B cell (primary cell): ENCODE data around the gene PLCB1. TPM values are rescaled to one million over a fixed set of nuclear protein-coding genes. Genes with fewer than 3 reads are reported as not detected.
"Not testable (repeated sequence)": the region's sequence is repeated elsewhere in the genome, so short reads cannot be mapped to it uniquely, and the experiment has no call there.

Experiments used
- ATAC-seq: fragments of 200-7000 bp; cut with Tn5 transposase; one replicate; pipeline ENCODE4 v1.10.0; 2021; ENCODE audit warnings: low read depth, mild to moderate bottlenecking, moderate number of reproducible peaks, moderate library complexity
- CTCF ChIA-PET: fragments of 350-600 bp; sonication (Branson Sonifier 250); formaldehyde crosslinking; loops from one replicate; lab custom pipeline; 2021; ENCODE audit warnings: antibody characterized with exemption, inconsistent platforms; lab: Charles Lee
- POLR2A ChIA-PET: fragments of 350-600 bp; sonication (Branson Sonifier 250); formaldehyde crosslinking; loops from one replicate; lab custom pipeline; 2021; ENCODE audit warnings: antibody characterized with exemption; lab: Charles Lee
- DNase-seq: peaks from one replicate; pipeline ENCODE4 v3.0.0; 2013
- H2AFZ ChIP-seq: 2 replicates; pipeline ENCODE4 v1.6.1; 2012; ENCODE audit warnings: mild to moderate bottlenecking, low read depth, low read length; ENCODE audit not compliant: insufficient read depth, poor library complexity, severe bottlenecking
- H3K27ac ChIP-seq, 2 donors: 1 replicate in 1 of 2; 2 replicates in 1 of 2; pipeline ENCODE4 v1.5.1; 2012 to 2013; ENCODE audit warnings: low read length in 2 of 2, mild to moderate bottlenecking in 2 of 2, moderate library complexity in 1 of 2
- H3K27me3 ChIP-seq, 4 experiments: fragments of 200-600 bp in 1 of 4; sonication (generic) in 1 of 4; replicated peaks in 1 of 4; 1 replicate in 2 of 4; 2 replicates in 2 of 4; pipeline versions ENCODE4 v1.6.1 to v1.7.0; 2013 to 2016; ENCODE audit warnings: low read length in 3 of 4, mild to moderate bottlenecking in 2 of 4, mixed read lengths in 1 of 4, moderate library complexity in 1 of 4; ENCODE audit not compliant: insufficient read depth in 4 of 4, control insufficient read depth in 3 of 4; ENCODE audit errors: control extremely low read depth in 1 of 4
- H3K36me3 ChIP-seq, 2 experiments: replicated peaks in 1 of 2; 1 replicate in 1 of 2; 2 replicates in 1 of 2; pipeline versions ENCODE4 v1.6.1 to v1.7.1; 2013; ENCODE audit warnings: low read length in 1 of 2; ENCODE audit not compliant: insufficient read depth in 2 of 2, control insufficient read depth in 1 of 2; ENCODE audit errors: control extremely low read depth in 1 of 2, extremely low read depth in 1 of 2
- H3K4me1 ChIP-seq, 2 donors: fragments of 200-600 bp in 1 of 2; sonication (generic) in 1 of 2; 1 replicate in 1 of 2; 2 replicates in 1 of 2; pipeline versions ENCODE4 v1.5.1 to v1.6.1; 2013 to 2017; ENCODE audit warnings: low read length in 2 of 2; ENCODE audit not compliant: control insufficient read depth in 2 of 2, insufficient read depth in 2 of 2
- H3K4me2 ChIP-seq: replicated peaks from 2 replicates; pipeline ENCODE3; 2012; ENCODE audit warnings: mild to moderate bottlenecking, low read depth, low read length; ENCODE audit not compliant: poor library complexity, severe bottlenecking
- H3K4me3 ChIP-seq, 5 experiments: fragments of 200-600 bp in 1 of 5; sonication (generic) in 1 of 5; 1 replicate in 3 of 5; 2 replicates in 2 of 5; pipeline versions ENCODE4 v1.5.1 to v1.7.0; 2011 to 2016; ENCODE audit warnings: low read length in 4 of 5, mild to moderate bottlenecking in 4 of 5, low read depth in 2 of 5, control low read depth in 1 of 5, moderate library complexity in 1 of 5; ENCODE audit not compliant: insufficient read depth in 1 of 5; ENCODE audit errors: control extremely low read depth in 1 of 5, extremely low read depth in 1 of 5
- H3K79me2 ChIP-seq: fragments of 200-600 bp; sonication (generic); one replicate; pipeline ENCODE4 v1.6.0; 2016; ENCODE audit warnings: low read length; ENCODE audit not compliant: control insufficient read depth, insufficient read depth
- H3K9ac ChIP-seq: fragments of 200-600 bp; sonication (generic); 2 replicates; pipeline ENCODE4 v1.6.1; 2017; ENCODE audit warnings: mild to moderate bottlenecking, low read length, moderate library complexity
- H3K9me3 ChIP-seq, 3 donors: one replicate each; pipeline versions ENCODE4 v1.6.1 to v1.7.1; 2013; ENCODE audit warnings: low read length in 2 of 3; ENCODE audit not compliant: control insufficient read depth in 2 of 3, insufficient read depth in 1 of 3; ENCODE audit errors: control extremely low read depth in 1 of 3
- H4K20me1 ChIP-seq: 2 replicates; pipeline ENCODE4 v1.6.0; 2012; ENCODE audit warnings: mild to moderate bottlenecking, low read length; ENCODE audit not compliant: insufficient read depth, control insufficient read depth, poor library complexity, severe bottlenecking
- H3K27ac Mint-ChIP-seq: one replicate; pipeline ENCODE4 v1.8.0; 2021; ENCODE audit warnings: mixed read lengths
- H3K27me3 Mint-ChIP-seq: one replicate; pipeline ENCODE4 v1.8.0; 2021; ENCODE audit warnings: mixed read lengths
- H3K4me1 Mint-ChIP-seq: one replicate; pipeline ENCODE4 v1.8.0; 2021; ENCODE audit warnings: mixed read lengths
- H3K4me3 Mint-ChIP-seq: one replicate; pipeline ENCODE4 v1.8.0; 2021; ENCODE audit warnings: mixed read lengths
- H3K9me3 Mint-ChIP-seq: one replicate; pipeline ENCODE4 v1.8.0; 2022; ENCODE audit warnings: mixed read lengths; ENCODE audit not compliant: insufficient read depth
- CTCF ChIP-seq: fragments of 200-600 bp; IDR thresholded peaks from one replicate; pipeline ENCODE4 v1.8.0; 2022; ENCODE audit warnings: antibody characterized with exemption, mild to moderate bottlenecking
- EZH2 ChIP-seq: IDR thresholded peaks from 2 replicates; pipeline ENCODE4 v1.6.1; 2012; ENCODE audit warnings: borderline replicate concordance, low read depth, mild to moderate bottlenecking, moderate library complexity, low read length; ENCODE audit not compliant: insufficient read depth, poor library complexity, severe bottlenecking
- WGBS: methylation state at CpG from one replicate; pipeline ENCODE4 v1.1.5; 2013; ENCODE audit warnings: missing lambda C conversion rate; ENCODE audit not compliant: insufficient coverage; 5-methylcytosine and 5-hydroxymethylcytosine counted together
- intact Hi-C: fragments of 100-400 bp; cut with micrococcal nuclease; formaldehyde crosslinking; loops from one replicate; pipeline ENCODE4 v1.10.0; 2022
- polyA plus RNA-seq: library from polyadenylated mRNA; depleted of rRNA; stranded (reverse); fragments of >200 nt; gene quantifications from 2 replicates; pipeline ENCODE4 v1.2.3, GENCODE V29; 2012
- total RNA-seq, 2 donors: library from RNA; stranded (reverse); fragments of 120-200 nt in 1 of 2; gene quantifications; 1 replicate in 1 of 2; 2 replicates in 1 of 2; pipeline versions ENCODE4 v1.2.3 to v1.2.4, GENCODE V29; 2013 to 2022

Gene PLCB1
- total and polyA plus RNA-seq, 2 donors (not counting 1 experiment from before 2014, with no cell fraction given): 0.18 to 0.47 TPM

GRCh38 chr20:8375898-8376297, 243.8 kb downstream of the PLCB1 start:
- Histone ChIP-seq H3K4me2 (no peak overlapping the region), H2AFZ (no peak overlapping the region), H3K79me2 (no peaks in the 10 kb centered on the region), H3K27me3 (no peaks in the 10 kb centered on the region), H4K20me1 (no peaks in the 10 kb centered on the region), H3K36me3 (no peaks in the 10 kb centered on the region), H3K9ac (no peak overlapping the region), H3K4me3 (no peak overlapping the region), H3K27ac (no peak overlapping the region), H3K9me3 (no peaks in the 10 kb centered on the region), H3K4me1 (no peaks in the 10 kb centered on the region)
- Mint-ChIP-seq H3K27ac (no peak overlapping the region), H3K4me1 (no peaks in the 10 kb centered on the region), H3K9me3 (no peaks in the 10 kb centered on the region), H3K27me3 (peaks cover 4% of the 10 kb centered on the region), H3K4me3 (no peak overlapping the region)
- ATAC-seq (no peak), DNase-seq (no peak)
- ChIA-PET POLR2A (no interaction called here), CTCF (interaction anchor here (0.7 to 2.9 kb wide), 3 partner anchors 13 to 388 kb away, joined by 3 to 10 read pairs (median 6); no protein-coding TSS in a partner anchor)
- no CpG with 5 or more reads among the region's 2 CpGs for WGBS
- intact Hi-C loops: no loop called here
- TF ChIP-seq EZH2: no peak
- TF ChIP-seq CTCF: no peak

GRCh38 chr20:8376940-8377339, 244.9 kb downstream of the PLCB1 start:
- Histone ChIP-seq H4K20me1 (no peaks in the 10 kb centered on the region), H3K4me1 (no peaks in the 10 kb centered on the region), H2AFZ (no peak overlapping the region), H3K79me2 (no peaks in the 10 kb centered on the region), H3K9ac (no peak overlapping the region), H3K36me3 (no peaks in the 10 kb centered on the region), H3K27ac (no peak overlapping the region), H3K9me3 (no peaks in the 10 kb centered on the region), H3K27me3 (no peaks in the 10 kb centered on the region), H3K4me3 (no peak overlapping the region), H3K4me2 (no peak overlapping the region)
- no peak for DNase-seq
- no peaks in the 10 kb centered on the region for H3K27me3 Mint-ChIP-seq
- ChIA-PET POLR2A (no interaction called here), CTCF (interaction anchor here (2.9 kb wide), 1 partner anchor 12 kb away, joined by 10 read pairs; no protein-coding TSS in a partner anchor)
- intact Hi-C loops: no loop called here
- no peak overlapping the region for H3K27ac Mint-ChIP-seq
- no peak for ATAC-seq
- no peak overlapping the region for H3K4me3 Mint-ChIP-seq
- no peak for TF ChIP-seq CTCF
- no peak for TF ChIP-seq EZH2
- WGBS: 88% methylated on average over 3 of the region's 3 CpGs
- no peaks in the 10 kb centered on the region for H3K4me1 Mint-ChIP-seq
- H3K9me3 Mint-ChIP-seq: no peaks in the 10 kb centered on the region

GRCh38 chr20:8379125-8379524, 247.1 kb downstream of the PLCB1 start:
- POLR2A ChIA-PET, H3K27me3 ChIP-seq, H2AFZ ChIP-seq, H3K4me1 ChIP-seq, H3K4me2 ChIP-seq, ATAC-seq, H3K27me3 Mint-ChIP-seq, intact Hi-C loops, H3K27ac ChIP-seq, H3K9me3 ChIP-seq, H3K4me3 Mint-ChIP-seq, H3K79me2 ChIP-seq, H3K4me1 Mint-ChIP-seq, H3K9ac ChIP-seq, H4K20me1 ChIP-seq, H3K9me3 Mint-ChIP-seq, H3K4me3 ChIP-seq, DNase-seq, H3K27ac Mint-ChIP-seq, H3K36me3 ChIP-seq: not testable (repeated sequence)
- CTCF ChIA-PET: interaction anchor here (2.9 kb wide), 1 partner anchor 11 kb away, joined by 11 read pairs; no protein-coding TSS in a partner anchor
- no CpG with 5 or more reads among the region's 1 CpG for WGBS
